DOHH2 (cell line): ENCODE results near the gene GNAO1.

Experiments
- CTCF ChIP-seq: fragments of 200-600 bp; sonication (generic); IDR thresholded peaks from one replicate; pipeline ENCODE4 v1.5.1; 2014; ENCODE audit warnings: antibody characterized with exemption, mild to moderate bottlenecking, low read depth, low read length; ENCODE audit not compliant: poor library complexity, severe bottlenecking
- EZH2phosphoT487 ChIP-seq: fragments of 200-600 bp; sonication (generic); IDR thresholded peaks from 2 replicates; pipeline ENCODE4 v1.6.1; 2017; ENCODE audit warnings: borderline replicate concordance, mild to moderate bottlenecking, antibody characterized with exemption, low read length, moderate library complexity, mixed read lengths

GRCh38 chr16:56317998-56318826 is 126.9 kb downstream of the GNAO1 start:
- TF ChIP-seq CTCF (peak; percentile 80), EZH2phosphoT487 (no peak)
